Astrocyte of the hippocampus (primary cell): Measurements from ENCODE around the gene SEC24B.

Source experiments
- DNase-seq: peaks from one replicate; pipeline ENCODE4 v3.0.0; 2011; ENCODE audit warnings: low read depth, low spot score

The SEC24B gene

GRCh38 chr4:109433205-109434006, at the start of gene SEC24B:
TSS of gene SEC24B (plus strand) at chr4:109433815. CDS start at chr4:109433870, 55 bp downstream.
- DNase-seq: peak; percentile 95

- no peak for DNase-seq
Measured at GRCh38 chr4:109383823-109384222, 49.8 kb upstream of the SEC24B start.

GRCh38 chr4:109385260-109385659, 48.4 kb upstream of the SEC24B start:
- DNase-seq: no peak

GRCh38 chr4:109389369-109390114, 44.1 kb upstream of the SEC24B start:
- DNase-seq: no peak

GRCh38 chr4:109390115-109390768, 43.4 kb upstream of the SEC24B start:
- DNase-seq: no peak

GRCh38 chr4:109395694-109396093, 37.9 kb upstream of the SEC24B start:
- DNase-seq: no peak

GRCh38 chr4:109398928-109399327, 34.7 kb upstream of the SEC24B start:
- no peak for DNase-seq

GRCh38 chr4:109406337-109406931, 27.2 kb upstream of the SEC24B start:
- DNase-seq: peak; percentile 83

GRCh38 chr4:109407027-109407737, 26.4 kb upstream of the SEC24B start:
- peak; percentile 57 for DNase-seq

GRCh38 chr4:109408711-109409110, 24.9 kb upstream of the SEC24B start:
- no peak for DNase-seq

- no peak for DNase-seq
Measured at GRCh38 chr4:109410226-109410625, 23.4 kb upstream of the SEC24B start.

GRCh38 chr4:109410776-109411175, 22.8 kb upstream of the SEC24B start:
- peak; percentile 85 for DNase-seq

GRCh38 chr4:109411964-109412363, 21.7 kb upstream of the SEC24B start:
- peak; percentile 75 for DNase-seq

GRCh38 chr4:109412776-109413175, 20.8 kb upstream of the SEC24B start:
- no peak for DNase-seq

GRCh38 chr4:109414938-109415337, 18.7 kb upstream of the SEC24B start:
- peak; percentile 82 for DNase-seq

GRCh38 chr4:109418588-109418987, 15.0 kb upstream of the SEC24B start:
- DNase-seq: no peak

GRCh38 chr4:109419679-109420078, 13.9 kb upstream of the SEC24B start:
- no peak for DNase-seq

- DNase-seq: no peak
Measured at GRCh38 chr4:109424093-109424841, 9.3 kb upstream of the SEC24B start.

- no peak for DNase-seq
Measured at GRCh38 chr4:109425405-109425804, 8.2 kb upstream of the SEC24B start.

- DNase-seq: no peak
Measured at GRCh38 chr4:109429545-109429944, 4.1 kb upstream of the SEC24B start.

GRCh38 chr4:109432203-109432602, 1.4 kb upstream of the SEC24B start:
- no peak for DNase-seq
